Measurements from ENCODE around the gene GLRA1.
A peak's percentile ranks its signal among the peaks of the same experiment; 100 is the strongest.
"Not testable (repeated sequence)": the region's sequence is repeated elsewhere in the genome, so short reads cannot be mapped to it uniquely, and the experiment has no call there.

GLRA1 gene

DNA sequence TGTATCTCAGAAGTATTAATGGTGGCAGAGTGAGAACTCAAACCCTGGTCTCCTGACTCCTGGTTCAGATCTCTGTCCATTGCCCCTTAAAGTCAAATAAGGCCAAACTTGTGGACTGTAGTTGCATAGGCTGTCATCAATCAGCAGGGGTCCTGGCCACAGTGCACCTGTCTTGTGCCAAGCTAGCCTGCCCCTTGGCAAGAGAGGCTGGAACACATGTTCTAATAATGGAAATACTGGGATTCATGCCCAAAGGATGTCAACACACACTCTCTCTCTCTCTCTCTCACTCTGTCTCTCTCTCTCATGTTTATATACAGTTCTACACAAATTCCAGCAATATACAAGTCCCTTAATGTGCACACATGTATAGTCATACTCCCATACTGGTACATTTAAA lies 44.3 kb downstream of the GLRA1 start:
- no peak for DNase-seq

DNA sequence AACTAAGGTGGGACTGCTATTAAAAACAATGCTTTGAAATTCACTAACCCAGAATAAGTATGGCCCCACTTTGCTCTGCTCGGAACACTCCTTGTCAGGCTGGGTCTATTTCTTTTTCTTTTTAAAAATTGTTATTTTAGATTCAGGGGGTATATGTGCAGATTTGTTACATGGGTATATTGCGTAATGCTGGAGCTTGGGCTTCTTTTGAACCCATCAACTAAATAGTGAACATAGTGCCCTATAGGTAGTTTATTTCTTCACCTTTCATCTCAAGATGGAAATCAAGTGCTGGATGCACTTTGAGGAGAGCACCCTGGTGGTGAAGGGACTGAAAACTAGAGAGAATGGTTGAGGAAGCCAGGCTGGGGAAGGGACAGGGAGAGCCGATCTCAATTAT lies 51.0 kb downstream of the GLRA1 start:
- no peak for DNase-seq

DNA sequence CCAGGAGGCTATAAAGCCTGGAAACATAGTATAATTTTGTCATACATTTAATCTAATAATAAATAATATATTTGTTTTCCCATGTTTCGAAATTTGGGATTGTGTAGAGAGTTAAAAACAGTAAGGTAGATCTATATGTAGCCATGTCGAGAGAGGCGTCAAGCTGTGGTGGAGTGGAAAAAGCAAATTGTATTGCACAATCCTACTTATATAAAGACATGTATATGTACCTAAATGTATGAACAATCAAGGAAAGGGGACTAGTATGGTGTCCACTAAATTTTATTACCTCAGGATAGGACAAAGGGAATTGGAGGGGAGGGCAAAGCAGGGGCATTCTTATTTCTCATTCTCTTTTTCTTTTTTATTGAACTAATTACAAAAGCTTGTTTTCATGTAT lies 52.0 kb downstream of the GLRA1 start:
- no peak for DNase-seq

DNA sequence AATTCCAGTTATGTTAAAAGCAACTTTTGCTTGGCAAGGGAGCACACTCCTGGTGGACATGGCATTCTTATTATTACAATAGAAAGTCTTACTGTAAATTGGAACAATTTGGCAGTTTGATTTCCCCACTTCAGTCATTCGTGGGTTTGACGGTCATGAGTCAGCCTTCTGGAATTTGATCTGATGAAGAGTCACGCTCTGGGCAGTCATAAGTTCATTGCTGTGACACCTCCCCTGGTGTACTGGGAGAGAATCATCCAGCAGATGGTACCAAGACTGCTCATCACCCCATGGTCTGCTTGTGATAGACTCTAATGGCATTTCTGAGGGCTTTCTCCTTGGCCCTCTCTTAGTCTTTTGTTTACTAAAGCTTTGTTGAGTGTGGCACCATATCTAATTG lies 53.8 kb downstream of the GLRA1 start:
- peak; percentile 39 for DNase-seq

DNA sequence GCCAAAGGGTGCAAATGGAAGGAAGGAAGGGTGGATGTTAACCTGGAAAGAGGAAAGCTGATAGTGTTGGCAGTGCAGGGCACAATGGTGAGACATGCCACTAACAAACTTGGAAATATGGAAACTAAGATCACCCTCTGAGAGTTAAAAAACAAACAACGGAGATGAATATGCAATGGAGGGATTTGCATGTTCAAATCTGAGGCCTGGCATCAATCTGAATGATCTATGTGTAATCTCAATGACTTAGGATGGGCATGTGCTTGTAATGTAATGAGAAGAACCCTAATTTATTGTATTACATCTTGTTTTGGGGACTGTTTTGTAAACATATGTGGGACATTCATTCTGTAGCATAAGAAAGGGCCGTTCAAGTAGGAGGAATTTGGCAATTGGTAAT lies 54.4 kb downstream of the GLRA1 start:
- DNase-seq: no peak

DNA sequence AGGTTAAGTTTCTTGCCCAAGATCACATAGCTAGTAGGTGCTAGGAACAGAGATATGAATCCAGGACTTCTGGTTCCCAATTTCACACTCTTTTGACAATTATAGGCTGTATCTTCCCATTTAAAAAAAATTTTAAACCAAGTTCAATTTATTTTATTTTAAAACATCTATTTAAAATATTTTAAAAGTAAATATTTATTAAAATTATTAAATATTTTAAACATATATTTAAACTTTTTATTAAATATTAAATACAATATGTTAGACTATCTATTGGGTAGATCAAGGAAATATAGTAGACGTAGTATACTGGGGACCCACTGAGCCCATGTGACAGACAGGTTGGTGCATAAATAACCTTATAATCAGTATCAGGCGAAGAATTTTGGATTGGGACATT lies 54.8 kb downstream of the GLRA1 start:
- no peak for DNase-seq

DNA sequence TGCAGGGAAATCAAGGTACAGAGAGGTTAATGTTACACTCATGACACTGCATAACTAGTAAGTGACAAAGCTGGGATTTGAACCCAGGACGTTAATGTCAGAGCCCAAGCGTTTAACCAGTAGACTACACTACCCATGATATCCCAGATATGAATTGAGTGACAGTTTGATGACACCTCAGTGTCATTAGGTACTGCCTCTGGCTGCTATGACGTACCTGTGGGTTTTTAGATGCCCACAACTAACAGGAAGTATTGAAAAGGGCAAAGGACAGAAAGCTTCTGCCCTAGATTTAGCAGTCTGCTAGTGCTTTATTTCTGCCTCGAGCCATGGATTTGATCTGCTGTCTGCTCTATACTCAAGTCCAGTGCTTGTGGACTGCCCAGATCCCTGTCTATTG lies 56.2 kb downstream of the GLRA1 start:
- DNase-seq: no peak

DNA sequence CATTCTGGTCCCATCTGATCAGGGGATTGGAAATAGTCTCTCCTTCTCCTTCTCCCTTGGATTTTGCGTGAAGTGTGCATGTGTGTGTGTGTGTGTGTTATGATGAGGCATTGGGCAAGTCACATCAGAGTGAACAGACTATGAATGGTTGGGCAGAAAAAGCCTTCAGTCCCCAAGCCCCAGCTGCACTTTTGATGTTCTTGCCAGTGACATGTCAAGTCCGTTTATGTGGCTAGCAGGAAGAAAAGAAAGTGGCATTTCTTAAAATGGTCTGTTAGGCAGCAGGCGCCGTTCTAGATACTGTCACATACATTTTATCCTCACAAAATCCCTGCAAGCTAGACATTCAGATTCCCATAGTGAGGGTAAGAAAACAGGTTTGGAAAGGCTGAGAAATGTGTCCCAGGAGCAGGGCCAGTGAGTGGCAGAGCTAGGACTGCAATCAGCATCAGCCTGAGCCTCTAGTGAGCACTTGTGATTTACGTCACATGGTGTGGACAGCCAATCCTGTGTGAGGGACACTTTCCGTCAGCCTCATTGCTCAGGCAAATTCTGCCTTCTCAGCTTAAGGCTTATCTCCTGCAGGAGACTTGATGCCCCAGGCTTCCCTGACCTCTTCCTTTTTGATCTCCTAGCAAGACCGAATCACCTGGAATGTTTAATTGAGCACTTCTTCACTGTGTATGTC lies 60.4 kb downstream of the GLRA1 start:
- DNase-seq: no peak

DNA sequence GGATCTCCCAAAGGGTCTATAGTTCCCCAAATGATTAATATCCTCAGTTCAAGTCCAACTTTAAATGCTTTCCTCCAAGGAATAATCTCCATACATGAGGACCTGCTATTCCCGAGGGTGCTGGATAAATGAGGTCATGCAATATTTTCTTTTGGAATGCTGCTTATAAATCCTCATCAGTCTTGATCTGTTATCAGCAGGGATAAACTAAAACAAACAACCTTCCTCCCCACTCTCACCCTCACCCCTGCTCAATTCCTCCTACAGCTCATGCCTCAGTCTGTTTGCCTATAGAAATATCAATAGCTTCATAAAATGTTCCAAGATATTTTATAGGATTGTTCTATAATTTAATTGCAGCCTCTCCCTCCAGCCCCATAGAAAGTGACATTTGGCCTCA lies 61.1 kb downstream of the GLRA1 start:
- no peak for DNase-seq

DNA sequence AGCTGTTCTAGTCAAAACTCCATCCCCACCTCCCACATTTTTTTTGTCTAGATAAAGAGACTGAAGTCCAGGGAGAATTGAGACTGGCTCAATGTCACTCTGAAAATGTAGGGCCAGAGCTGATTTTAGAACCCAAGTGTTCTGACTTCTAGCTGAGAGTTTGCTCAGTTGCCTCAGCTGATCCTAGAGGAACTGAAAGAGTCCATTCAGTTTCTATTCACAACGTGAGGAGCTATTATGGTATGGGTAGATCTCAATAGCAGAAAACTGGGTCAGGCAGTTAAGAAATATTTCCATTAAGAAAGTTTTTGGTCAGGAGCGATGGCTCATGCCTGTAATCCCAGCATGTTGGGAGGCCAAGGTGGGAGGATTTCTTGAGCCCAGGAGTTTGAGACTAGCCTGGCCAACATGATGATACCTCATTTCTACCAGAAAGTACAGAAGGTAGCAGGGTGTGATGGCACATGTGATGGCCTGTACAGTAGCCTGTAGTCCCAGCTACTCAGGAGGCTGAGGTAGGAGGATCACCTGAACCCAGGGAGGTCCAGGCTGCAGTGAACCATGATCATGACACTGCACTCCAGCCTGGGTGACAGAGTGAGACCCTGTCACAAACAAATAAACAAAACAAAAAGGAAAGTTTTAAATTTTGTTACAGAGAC lies 61.7 kb downstream of the GLRA1 start:
- DNase-seq: no peak

DNA sequence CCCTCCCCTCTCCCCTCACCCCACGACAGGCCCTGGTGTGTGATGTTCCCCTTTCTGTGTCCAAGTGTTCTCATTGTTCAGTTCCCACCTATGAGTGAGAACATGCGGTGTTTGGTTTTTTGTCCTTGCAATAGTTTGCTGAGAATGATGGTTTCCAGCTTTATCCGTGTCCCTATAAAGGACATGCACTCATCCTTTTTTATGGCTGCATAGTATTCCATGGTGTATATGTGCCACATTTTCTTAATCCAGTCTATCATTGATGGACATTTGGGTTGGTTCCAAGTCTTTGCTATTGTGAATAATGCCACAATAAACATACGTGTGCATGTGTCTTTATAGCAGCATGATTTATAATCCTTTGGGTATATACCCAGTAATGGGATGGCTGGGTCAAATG lies 63.8 kb downstream of the GLRA1 start:
- not testable (repeated sequence) for DNase-seq

DNA sequence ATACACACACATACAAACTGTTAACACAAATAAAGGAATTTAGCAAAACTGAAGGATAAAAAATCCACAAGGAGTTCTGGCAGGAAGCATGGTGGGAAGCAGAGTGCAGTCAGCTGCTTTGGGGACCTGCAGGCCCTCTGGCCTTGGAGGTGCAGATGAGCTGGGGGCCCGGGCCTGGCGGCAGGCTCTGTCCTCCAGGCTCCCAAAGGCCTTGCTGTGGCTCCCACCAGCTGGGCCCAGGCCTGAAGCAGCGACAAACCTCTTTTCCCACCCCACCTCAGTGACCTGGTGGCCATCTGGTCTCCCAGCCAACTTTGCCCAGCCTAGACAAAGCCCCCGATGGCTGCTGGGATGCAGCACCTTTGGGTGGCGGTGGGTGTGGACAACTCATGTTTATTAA lies 67.8 kb downstream of the GLRA1 start:
- DNase-seq: no peak

DNA sequence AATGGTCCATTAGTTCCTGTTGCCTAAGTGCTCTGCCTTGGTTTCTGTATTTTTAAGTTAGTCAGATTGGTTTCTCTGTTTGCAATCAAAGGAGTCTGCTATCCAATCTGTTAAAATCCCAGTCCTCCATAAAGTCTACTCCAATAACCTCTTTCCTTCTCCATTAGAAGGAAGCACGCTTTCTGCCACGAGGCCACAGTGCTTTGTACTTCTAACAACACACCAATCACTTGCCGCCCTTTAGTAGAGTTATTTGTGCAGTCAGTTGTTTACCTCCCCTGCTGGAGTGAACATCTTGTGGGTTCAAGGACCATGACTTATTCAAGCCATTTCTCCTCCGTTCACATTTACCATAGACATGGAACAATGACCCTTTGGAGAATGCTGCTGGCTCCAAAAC lies 69.0 kb downstream of the GLRA1 start:
- no peak for DNase-seq

DNA sequence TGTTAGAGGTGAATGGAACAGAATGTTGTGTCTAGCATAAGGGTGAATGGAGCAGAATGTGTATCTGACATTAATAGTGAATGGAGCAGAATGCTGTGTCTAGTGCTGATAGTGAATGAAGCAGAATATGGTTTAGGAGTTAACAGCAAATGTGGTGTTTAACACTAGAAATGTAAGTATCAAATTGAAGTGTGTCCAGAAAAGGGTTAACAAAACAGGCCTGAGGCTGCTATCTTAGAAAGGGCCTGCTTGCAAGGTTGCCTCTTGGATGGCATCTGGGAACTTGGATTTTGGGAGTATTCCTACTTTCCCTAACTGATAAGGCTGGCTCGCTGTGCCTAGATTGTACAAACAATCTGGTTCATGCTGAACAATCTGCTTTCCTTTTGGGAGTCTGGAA lies 76.8 kb downstream of the GLRA1 start:
- DNase-seq: no peak

DNA sequence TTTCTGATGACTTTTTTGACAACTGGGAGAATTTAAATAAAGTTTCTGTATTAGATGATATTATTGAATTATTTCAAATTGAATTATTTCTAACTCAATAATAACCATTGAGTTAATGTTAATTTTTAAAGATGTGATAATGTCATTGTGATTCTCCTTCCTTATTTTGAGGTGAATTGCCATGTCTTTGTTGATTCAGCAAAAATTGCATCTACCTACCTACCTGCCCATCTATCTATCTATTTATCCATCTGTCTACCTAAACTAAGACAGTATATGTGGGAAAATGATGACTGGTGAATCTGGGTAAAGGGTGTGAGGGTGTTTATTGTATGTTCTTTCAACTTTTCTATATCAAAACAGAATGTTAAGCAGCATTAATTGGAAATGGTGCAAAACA lies 77.9 kb downstream of the GLRA1 start:
- no peak for DNase-seq

DNA sequence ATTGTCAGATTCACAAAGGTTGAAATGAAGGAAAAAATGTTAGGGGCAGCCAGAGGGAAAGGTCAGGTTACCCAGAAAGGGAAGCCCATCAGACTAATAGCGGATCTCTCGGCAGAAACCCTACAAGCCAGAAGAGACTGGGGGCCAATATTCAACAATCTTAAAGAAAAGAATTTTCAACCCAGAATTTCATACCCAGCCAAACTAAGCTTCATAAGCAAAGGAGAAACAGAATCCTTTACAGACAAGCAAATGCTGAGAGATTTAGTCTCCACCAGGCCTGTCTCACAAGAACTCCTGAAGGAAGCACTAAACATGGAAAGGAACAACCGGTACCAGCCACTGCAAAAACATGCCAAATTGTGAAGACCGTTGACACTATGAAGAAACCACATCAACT lies 91.8 kb downstream of the GLRA1 start:
- DNase-seq: not testable (repeated sequence)

DNA sequence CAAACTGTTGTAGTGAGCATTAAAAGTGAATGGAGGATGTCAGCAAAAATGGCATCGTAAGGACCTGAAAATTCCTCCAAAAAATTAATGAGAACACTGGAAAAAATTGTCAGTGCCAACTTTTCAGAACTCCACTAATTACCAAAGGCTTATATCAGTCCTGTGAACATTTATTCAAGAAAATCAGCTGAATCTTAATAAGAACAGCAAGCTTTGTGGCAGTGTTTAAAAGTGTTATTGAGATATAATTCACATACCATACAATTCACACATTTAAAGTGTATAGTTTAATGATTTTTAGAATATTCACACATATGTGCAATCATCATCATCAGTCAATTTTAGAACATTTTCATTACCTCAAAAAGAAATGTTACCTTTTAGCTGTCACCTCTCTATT lies 95.3 kb downstream of the GLRA1 start:
- DNase-seq: no peak

DNA sequence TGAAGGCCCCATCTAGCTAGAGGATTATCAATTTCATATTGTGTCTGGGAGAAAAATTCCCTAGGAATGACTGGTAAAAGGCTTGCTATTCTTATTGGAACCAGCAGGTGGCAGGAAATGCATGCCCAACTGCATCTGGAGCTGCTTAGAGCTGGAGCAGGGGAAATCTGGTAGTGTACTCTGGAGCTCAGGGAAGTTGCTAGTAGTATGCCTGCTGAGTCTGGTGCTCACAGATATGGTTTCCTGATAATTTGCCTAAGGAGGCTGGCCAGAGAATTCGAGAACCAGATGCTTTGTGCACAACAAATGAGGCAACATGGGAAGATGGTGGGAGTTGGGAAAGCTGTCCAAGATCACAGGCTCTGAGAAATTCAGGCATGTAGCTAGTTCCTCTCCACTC lies 99.2 kb downstream of the GLRA1 start:
- peak; percentile 66 for DNase-seq

DNA sequence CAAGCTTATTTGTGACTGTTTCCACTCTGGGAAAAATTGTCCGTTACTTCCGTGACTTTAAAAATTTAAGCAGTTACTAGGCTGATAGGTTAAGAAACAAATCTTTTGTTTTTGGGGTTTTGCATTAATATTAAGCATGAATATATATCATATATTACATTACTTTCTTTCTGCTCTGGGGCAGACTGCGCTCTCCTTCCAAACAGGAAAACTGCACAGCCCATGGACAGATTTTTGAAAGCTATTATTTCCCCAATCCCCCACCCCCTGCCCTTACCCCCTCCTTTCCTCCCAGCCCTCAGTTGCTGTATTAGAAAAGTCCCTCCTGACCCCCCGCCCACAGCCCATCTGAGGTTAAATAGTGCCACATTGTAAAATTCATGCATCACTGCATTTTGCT lies 102.5 kb downstream of the GLRA1 start:
- no peak for DNase-seq

DNA sequence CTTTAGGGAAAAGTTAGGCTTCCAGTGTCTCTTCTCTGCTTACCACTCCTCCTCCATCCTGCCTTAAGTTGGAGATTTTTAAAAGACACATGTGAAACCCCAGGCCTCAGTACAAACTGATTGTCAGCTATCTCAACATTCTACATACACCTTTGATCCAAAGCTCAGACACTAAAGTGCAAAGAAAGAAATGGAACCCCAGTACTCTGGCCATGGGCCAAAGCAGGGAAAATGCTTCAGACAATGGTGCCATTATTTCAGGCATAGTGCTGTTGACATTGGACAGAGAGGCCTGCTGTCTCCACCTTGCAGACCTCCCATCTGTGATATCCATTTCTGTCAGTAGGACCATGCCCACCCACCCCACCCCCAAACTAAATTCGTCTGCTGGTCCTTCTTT lies 103.7 kb downstream of the GLRA1 start:
- no peak for DNase-seq

DNA sequence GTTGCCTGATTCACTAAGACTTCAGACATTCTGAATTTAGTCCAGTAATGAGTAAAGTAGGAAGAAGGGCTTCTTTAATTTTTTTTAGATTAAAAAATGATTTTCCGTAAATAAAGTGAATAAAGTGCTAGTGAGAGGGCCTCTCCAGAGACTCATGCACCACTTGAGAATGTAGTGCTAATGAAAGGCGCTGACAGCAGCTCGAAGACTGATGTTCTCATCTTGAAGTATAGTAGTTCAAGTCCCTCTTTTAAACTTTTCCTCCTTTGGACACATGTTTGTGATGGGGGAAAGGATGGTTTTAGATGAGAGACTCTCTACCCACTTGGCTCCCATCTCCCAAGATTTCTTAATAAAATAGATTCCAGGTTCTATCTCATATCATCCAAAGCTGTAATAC lies 104.4 kb downstream of the GLRA1 start:
- DNase-seq: no peak

DNA sequence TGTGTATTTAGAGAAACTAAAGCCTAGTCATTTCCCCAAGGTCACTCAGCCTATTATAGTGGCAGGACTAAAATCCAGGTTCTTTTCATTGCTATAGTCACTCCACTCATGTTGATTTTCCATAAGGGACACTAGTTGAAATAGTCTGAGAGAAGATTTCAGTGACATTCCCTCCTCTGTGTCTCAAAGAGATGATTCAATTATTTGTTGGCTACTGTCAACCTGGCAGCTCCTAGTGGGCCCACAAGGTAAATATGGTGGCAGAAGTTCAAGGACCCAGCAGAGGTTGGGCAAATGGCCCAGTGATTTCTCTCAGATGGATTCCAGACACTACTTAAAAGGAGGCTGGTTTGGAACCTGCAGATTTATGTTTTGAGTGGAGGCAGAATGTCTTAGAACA lies 104.8 kb downstream of the GLRA1 start:
- DNase-seq: no peak

DNA sequence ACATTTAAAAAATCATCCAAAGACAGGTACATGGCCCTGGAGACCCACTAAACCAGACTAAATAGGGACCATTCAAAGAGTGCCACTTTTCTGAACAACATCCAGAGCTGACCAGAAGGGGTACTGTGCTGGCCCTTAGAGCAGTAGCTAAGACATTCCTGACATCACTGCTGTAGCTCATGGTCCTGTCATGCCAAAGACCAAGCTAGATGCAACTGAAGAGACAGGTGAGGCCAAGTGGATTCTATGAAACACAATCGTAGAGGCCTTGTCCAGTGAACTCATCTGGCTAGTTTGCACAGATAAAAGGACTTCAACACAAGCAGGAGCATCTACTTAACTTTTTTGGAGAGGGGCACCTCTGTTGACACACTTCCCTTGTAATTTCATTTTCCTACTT lies 109.6 kb downstream of the GLRA1 start:
- no peak for DNase-seq

DNA sequence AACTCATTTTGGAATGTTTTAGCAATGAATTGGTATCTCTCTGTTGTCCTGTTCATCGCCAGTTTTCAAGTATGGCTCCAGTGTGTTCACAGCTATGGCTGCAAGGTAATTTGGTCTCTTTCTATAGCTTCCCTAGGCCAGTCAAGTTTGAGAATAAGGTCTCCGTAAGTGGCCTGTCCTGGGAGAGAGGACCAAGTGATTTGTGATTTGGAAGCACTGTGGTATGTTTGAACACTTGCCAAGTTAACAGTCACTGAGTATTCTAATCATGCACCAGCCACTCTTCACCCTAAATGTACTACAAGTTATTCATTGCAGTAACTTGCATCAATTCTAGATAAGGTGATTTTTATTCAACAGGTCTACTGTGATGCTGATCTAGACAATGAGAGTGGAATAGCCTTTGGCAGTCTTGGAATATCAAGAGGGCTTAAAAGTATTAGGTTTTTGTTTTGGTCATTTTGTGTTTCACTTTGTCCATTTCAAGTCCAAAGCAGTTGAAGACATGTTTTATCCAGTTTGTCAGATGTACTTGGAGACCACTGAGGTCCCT lies 111.8 kb downstream of the GLRA1 start:
- peak; percentile 35 for DNase-seq

Data from fibroblast of skin of right quadriceps (primary cell).